Tibial nerve (tissue), 4 donors: ENCODE results near the gene MAP3K19. TPM values are rescaled to one million over a fixed set of nuclear protein-coding genes. Genes with fewer than 3 reads are reported as not detected.

Source experiments
- DNase-seq, 2 donors: peaks; one replicate each; pipeline ENCODE4 v3.0.0-alpha.2; 2019; ENCODE audit warnings: low spot score in 2 of 2
- H3K27ac ChIP-seq, 4 donors: fragments of 200-600 bp; sonication (generic) in 3 of 4; one replicate each; pipeline ENCODE4 v1.5.1; 2017 to 2019; ENCODE audit warnings: mild to moderate bottlenecking in 1 of 4
- H3K27me3 ChIP-seq, 2 donors: fragments of 200-600 bp; sonication (generic) in 1 of 2; one replicate each; pipeline versions ENCODE4 v1.5.1 to v1.6.0; 2017 to 2019
- H3K36me3 ChIP-seq, 3 donors: fragments of 200-600 bp; sonication (generic); one replicate each; pipeline ENCODE4 v1.5.1; 2018 to 2019
- H3K4me1 ChIP-seq, 4 donors: fragments of 200-600 bp; sonication (generic) in 3 of 4; one replicate each; pipeline ENCODE4 v1.5.1; 2017 to 2019
- H3K4me3 ChIP-seq, 4 donors: fragments of 200-600 bp; sonication (generic) in 3 of 4; one replicate each; pipeline ENCODE4 v1.5.1; 2017 to 2019; ENCODE audit warnings: mild to moderate bottlenecking in 1 of 4, moderate library complexity in 1 of 4
- H3K9me3 ChIP-seq, 4 donors: fragments of 200-600 bp; sonication (generic) in 3 of 4; one replicate each; pipeline ENCODE4 v1.5.1; 2017 to 2019
- CTCF ChIP-seq, 5 experiments: fragments of 200-600 bp in 3 of 5; fragments of 450-650 bp in 2 of 5; sonication (generic) in 3 of 5; IDR thresholded peaks; one replicate each; pipeline ENCODE4 v1.5.1; 2016 to 2019; ENCODE audit warnings: antibody characterized with exemption in 5 of 5, mild to moderate bottlenecking in 3 of 5, moderate library complexity in 2 of 5
- EP300 ChIP-seq, 2 donors: sonication (generic); formaldehyde crosslinking; IDR thresholded peaks; one replicate each; pipeline ENCODE4 v1.6.1; 2017; ENCODE audit warnings: antibody characterized with exemption in 2 of 2, mild to moderate bottlenecking in 1 of 2
- POLR2A ChIP-seq, 2 donors: fragments of 450-650 bp; IDR thresholded peaks; one replicate each; pipeline ENCODE4 v1.6.1; 2017; ENCODE audit warnings: antibody characterized with exemption in 2 of 2, mild to moderate bottlenecking in 2 of 2, moderate library complexity in 2 of 2
- WGBS, 2 donors: methylation state at CpG; one replicate each; pipeline ENCODE4 v1.1.5; 2018; 5-methylcytosine and 5-hydroxymethylcytosine counted together
- total RNA-seq, 4 donors: library from RNA; depleted of rRNA; stranded (reverse); fragments of >200 nt; gene quantifications; one replicate each; pipeline ENCODE4 v1.1.0, GENCODE V29; 2016

The MAP3K19 gene
- total RNA-seq, 4 donors from 2014 or later = not detected

- peaks cover 0 to 1% (median 0%) of the 10 kb centered on the region in 4 donors for H3K4me1 ChIP-seq
- peaks cover 0 to 74% (median 8%) of the 10 kb centered on the region in 3 donors for H3K36me3 ChIP-seq
- TF ChIP-seq POLR2A (IDR thresholded peaks at IDR 0.05) (no peak), CTCF (IDR thresholded peaks at IDR 0.05) (no peak), EP300 (IDR thresholded peaks at IDR 0.05) (no peak)
- H3K4me3 ChIP-seq = no peak overlapping the region
- DNase-seq = no peak
- H3K27me3 ChIP-seq = no peaks in the 10 kb centered on the region
- no peak overlapping the region for H3K27ac ChIP-seq
- no peaks in the 10 kb centered on the region for H3K9me3 ChIP-seq
- whole genome bisulfite sequencing, 2 donors = 85 to 87% methylated on average over 2 of the region's 2 CpGs
Measured at GRCh38 chr2:134943540-134943939, 103.7 kb downstream of the MAP3K19 start.

GRCh38 chr2:134936691-134937090 lies 110.6 kb downstream of the MAP3K19 start:
- WGBS, 2 donors = 71 to 84% methylated on average over 4 of the region's 4 CpGs
- H3K27me3 ChIP-seq = no peaks in the 10 kb centered on the region

GRCh38 chr2:134934641-134935040 lies 112.6 kb downstream of the MAP3K19 start:
- Histone ChIP-seq H3K27ac (no peak overlapping the region), H3K9me3 (no peaks in the 10 kb centered on the region), H3K36me3 (peaks cover 0 to 28% (median 0%) of the 10 kb centered on the region in 3 donors), H3K4me3 (no peak overlapping the region), H3K27me3 (no peaks in the 10 kb centered on the region), H3K4me1 (peaks cover 5 to 60% (median 18%) of the 10 kb centered on the region in 4 donors)
- WGBS, 2 donors = 0 to 5% methylated on average over 1 of the region's 1 CpG
- no peak for DNase-seq
- TF ChIP-seq POLR2A (IDR thresholded peaks at IDR 0.05) (no peak), CTCF (IDR thresholded peaks at IDR 0.05) (no peak), EP300 (IDR thresholded peaks at IDR 0.05) (no peak)

More at GRCh38 chr2:134936691-134937090, 110.6 kb downstream of the MAP3K19 start:
- Histone ChIP-seq H3K36me3 (peaks cover 0 to 46% (median 4%) of the 10 kb centered on the region in 3 donors), H3K9me3 (no peaks in the 10 kb centered on the region), H3K4me3 (no peak overlapping the region), H3K27ac (no peak overlapping the region), H3K4me1 (peaks cover 5 to 59% (median 15%) of the 10 kb centered on the region in 4 donors)
- no peak for TF ChIP-seq EP300 (IDR thresholded peaks at IDR 0.05)
- no peak for TF ChIP-seq CTCF (IDR thresholded peaks at IDR 0.05)
- TF ChIP-seq POLR2A (IDR thresholded peaks at IDR 0.05) = no peak
- no peak for DNase-seq

GRCh38 chr2:134934150-134934549 lies 113.1 kb downstream of the MAP3K19 start:
- H3K9me3 ChIP-seq = no peaks in the 10 kb centered on the region
- peaks cover 5 to 62% (median 18%) of the 10 kb centered on the region in 4 donors for H3K4me1 ChIP-seq
- H3K4me3 ChIP-seq = no peak overlapping the region
- peaks cover 0 to 23% (median 0%) of the 10 kb centered on the region in 3 donors for H3K36me3 ChIP-seq
- DNase-seq = no peak
- H3K27me3 ChIP-seq = no peaks in the 10 kb centered on the region
- no peak for TF ChIP-seq POLR2A (IDR thresholded peaks at IDR 0.05)
- no peak for TF ChIP-seq CTCF (IDR thresholded peaks at IDR 0.05)
- TF ChIP-seq EP300 (IDR thresholded peaks at IDR 0.05) = no peak
- WGBS, 2 donors = 52 to 61% methylated on average over 2 of the region's 2 CpGs
- H3K27ac ChIP-seq = no peak overlapping the region

GRCh38 chr2:134933732-134934131 lies 113.5 kb downstream of the MAP3K19 start:
- Histone ChIP-seq H3K4me1 (peaks cover 5 to 66% (median 18%) of the 10 kb centered on the region in 4 donors), H3K9me3 (no peaks in the 10 kb centered on the region)
- WGBS, 2 donors = 88 to 89% methylated on average over 1 of the region's 1 CpG

More at GRCh38 chr2:134933732-134934131, 113.5 kb downstream of the MAP3K19 start:
- Histone ChIP-seq H3K36me3 (peaks cover 0 to 19% (median 0%) of the 10 kb centered on the region in 3 donors), H3K27me3 (no peaks in the 10 kb centered on the region), H3K27ac (no peak overlapping the region), H3K4me3 (no peak overlapping the region)
- DNase-seq = no peak
- TF ChIP-seq EP300 (IDR thresholded peaks at IDR 0.05) = no peak
- TF ChIP-seq CTCF (IDR thresholded peaks at IDR 0.05) = no peak
- TF ChIP-seq POLR2A (IDR thresholded peaks at IDR 0.05) = no peak
